Occipital lobe (tissue), 2 donors: ENCODE results near the gene SCYGR3. TPM values are rescaled to one million over a fixed set of nuclear protein-coding genes. Genes with fewer than 3 reads are reported as not detected.

Source experiments
- DNase-seq: peaks from one replicate; lab custom pipeline; 2025; lab: John Stamatoyannopoulos, UW
- total RNA-seq: library from RNA; depleted of rRNA; stranded (reverse); fragments of >200 nt; gene quantifications from one replicate; pipeline ENCODE4 v1.2.3, GENCODE V29; 2014

SCYGR3 gene
- not detected for total RNA-seq

DNA sequence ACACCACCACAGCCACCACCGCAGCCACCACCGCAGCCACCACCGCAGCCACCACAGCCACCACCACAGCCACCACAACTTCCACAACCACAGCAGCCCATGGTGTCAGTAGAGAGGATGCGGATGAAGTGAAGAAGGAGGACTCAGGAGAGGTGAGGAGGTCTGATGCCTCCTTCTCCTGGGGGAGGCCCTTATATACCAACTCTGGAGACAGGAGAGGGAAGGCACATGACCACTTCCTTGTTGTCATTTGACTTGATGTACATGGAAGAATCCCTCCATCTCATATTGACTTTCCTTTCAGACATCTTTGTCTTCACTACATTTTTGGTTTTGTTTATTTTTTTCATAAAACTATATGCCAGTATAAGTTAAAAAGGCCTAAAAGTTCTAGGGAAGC is at the start of gene SCYGR3:
SCYGR3 (minus strand) TSS at position 101 of the 400 bp plus-strand sequence; CDS start at position 101, 0 bp downstream.
- no peak for DNase-seq

- DNase-seq = no peak
Observed at GRCh38 chr2:227661827-227662226, 47.2 kb upstream of the SCYGR3 start.

DNA sequence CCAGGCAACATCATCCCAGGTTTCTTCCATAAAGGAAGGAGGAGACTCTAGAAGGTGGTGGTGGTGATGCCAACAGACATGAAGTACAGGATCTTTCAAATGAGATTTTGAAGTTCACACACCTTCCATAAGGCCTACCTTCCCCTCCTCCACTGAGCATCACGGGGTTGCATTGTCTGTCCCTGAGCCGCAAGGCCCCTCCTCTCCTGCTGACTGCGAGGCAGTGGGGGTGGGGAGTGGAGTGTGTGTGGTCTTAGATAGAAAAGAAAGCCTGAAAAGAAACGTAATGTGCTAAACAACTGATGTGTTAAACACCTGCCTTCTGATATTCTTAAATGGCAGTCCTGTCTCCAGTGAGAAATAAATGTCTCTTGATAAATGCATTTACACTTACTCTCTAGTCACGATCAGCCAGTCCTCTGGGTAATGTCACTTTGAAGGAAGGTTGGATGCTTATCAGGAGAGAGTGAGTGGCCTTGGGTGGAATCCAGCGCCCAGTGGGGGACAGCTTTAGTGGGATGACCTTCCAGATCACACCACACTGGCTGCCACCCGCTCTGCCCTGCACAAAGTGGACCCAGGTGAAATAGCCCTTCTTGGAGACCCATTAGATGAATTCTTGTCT is 46.5 kb upstream of the SCYGR3 start:
- DNase-seq = no peak

- no peak for DNase-seq
Observed at GRCh38 chr2:227657199-227657845, 42.7 kb upstream of the SCYGR3 start.

DNA sequence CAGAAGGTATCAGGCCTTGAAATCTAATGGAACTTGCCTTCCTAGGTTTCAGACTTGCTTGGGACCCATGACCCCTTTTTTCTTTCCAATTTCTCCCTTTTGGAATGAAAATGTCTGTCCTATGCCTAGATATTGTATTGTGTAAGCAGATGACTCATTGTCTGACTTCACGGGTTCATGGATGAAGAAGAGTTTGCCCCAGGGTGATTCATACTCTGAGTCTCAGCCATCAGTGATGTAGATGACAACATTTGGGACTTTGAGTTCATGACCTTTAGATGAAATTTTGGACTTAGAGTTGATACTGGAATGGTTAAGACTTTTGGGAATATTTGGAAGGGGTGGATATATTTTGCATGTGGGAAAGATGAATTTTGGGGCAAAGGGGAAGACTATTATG is 40.8 kb upstream of the SCYGR3 start:
- DNase-seq = no peak

DNA sequence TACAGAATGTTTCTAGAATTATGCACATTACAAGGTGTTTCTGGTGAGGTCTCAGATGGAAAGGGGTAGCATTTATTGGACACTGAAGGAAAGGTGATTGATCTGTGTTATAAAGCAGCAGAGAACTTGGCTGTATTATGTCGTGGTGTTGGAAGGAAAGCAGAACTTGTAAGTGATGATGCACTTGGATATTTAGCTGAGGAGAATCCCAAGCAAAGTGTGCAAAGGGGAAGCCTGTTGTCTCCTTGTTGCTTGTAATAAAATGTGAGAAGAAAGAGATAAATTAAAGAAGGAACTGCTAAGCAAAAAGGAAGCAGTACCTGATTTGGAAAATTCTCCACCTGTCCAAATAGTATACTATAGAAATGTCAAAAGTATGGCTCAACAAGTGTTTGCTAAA is 39.8 kb upstream of the SCYGR3 start:
- DNase-seq = no peak

- no peak for DNase-seq
Observed at GRCh38 chr2:227653419-227653818, 38.8 kb upstream of the SCYGR3 start.

GRCh38 chr2:227643990-227644551 is 29.4 kb upstream of the SCYGR3 start:
- no peak for DNase-seq

DNA sequence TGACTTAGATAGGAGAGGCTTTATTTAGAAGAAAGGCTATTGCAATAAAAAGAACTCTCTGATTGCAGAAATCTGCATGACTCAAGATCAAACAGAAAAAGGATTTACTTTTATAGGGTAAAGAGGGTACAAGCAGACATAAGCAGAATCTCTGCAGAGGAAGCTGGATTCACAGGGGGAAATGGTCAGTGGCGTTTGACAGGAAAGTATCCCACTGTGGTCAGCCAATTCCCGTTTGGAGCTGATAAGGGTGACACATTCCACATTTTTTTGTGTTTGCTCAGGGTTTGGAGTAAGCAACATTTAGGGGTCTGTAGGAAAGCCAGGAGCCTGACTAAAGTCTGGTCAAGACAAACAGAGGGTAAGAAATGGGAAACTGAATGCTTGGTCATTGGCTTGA is 28.0 kb upstream of the SCYGR3 start:
- DNase-seq = no peak

- DNase-seq = no peak
Observed at GRCh38 chr2:227634201-227634600, 19.6 kb upstream of the SCYGR3 start.

DNA sequence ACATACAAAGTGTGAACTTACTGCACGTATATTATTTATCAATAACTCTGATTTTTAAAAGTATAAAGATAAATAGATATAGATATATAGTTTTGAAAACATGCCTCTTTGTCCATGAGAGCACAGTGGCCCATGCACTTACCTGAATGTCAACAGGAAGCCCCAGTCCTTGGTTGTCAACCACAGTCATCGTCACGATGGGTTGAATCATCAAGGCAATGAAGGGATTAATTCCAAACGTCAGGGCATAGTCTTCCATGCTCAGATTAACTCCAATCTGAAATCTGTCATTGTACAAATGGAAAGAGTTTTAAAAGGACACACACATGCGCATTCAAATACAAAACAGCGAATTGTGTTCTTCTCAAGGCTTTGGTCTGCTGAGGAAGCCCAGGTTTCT is 18.2 kb upstream of the SCYGR3 start:
- no peak for DNase-seq

- DNase-seq = no peak
Observed at GRCh38 chr2:227630322-227630721, 15.7 kb upstream of the SCYGR3 start.

GRCh38 chr2:227629435-227629834 is 14.8 kb upstream of the SCYGR3 start:
- DNase-seq = no peak

DNA sequence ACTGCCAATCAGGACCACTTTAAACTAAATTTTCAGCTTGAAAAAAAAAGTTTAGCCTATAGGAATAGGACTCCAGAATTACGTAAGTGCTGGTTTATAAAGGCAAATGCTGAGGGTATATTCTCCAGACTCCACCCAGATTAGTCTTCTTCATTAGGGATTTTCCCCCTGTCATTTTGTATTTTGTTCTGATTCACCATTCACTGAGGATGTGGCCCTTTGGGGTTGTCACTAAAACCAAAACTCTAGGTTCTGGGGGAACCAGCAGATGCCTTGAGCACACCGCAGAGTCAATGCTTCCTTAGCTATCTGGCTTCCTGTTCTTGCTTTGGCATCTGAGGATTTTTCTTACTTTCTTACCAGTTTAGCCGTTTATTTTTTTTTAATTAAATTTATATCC is 13.1 kb upstream of the SCYGR3 start:
- DNase-seq = no peak

- no peak for DNase-seq
Observed at GRCh38 chr2:227626580-227627151, 12.0 kb upstream of the SCYGR3 start.

DNA sequence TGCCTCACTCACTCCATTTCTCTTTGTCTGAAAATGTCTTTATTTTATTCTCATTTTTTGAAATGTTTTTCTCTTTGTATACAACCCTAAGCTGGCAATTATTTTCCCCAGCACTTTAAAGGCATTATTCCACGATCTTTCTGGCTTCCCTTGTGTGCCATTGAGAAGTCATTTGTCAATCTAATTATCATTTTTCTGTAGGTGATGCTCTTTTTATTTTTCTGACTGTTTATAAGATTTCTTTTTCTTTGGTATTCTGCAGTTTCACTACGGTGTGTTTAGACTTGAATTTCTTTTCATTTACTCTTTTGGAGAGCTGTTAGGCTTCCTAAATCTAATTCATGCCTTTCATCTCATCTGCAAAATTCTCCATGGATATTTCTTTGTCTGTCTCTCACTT is 10.8 kb upstream of the SCYGR3 start:
- DNase-seq = no peak

- DNase-seq = no peak
Observed at GRCh38 chr2:227623226-227623625, 8.6 kb upstream of the SCYGR3 start.

- no peak for DNase-seq
Observed at GRCh38 chr2:227617316-227618230, 2.9 kb upstream of the SCYGR3 start, which contains the start of gene SCYGR4. TSS of gene SCYGR4 (plus strand) at chr2:227617498. CDS start at chr2:227617498, 0 bp downstream.

DNA sequence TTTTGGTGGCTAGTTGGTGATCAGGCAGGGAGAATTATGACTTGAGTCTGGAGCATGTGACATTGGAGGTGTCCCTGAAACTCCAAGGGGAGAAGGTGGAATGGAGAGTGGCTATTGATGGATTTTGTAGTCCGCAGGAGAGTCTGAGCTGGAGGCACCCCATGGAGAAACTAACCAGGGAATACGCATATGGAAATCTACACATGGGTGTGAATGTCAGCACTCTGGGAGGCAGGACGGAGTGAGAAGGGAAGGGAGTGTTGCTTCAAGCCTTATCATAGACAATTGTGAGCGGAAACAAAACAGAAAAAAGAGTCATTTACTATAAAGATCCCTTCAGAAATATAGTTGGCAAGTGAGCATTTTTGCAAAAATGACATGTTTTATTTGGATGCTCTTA is 2.0 kb upstream of the SCYGR3 start:
- no peak for DNase-seq

GRCh38 chr2:227615906-227616305 is 1.3 kb upstream of the SCYGR3 start:
- DNase-seq = no peak

- DNase-seq = no peak
Observed at GRCh38 chr2:227615181-227615580, 541 bp upstream of the SCYGR3 start.

DNA sequence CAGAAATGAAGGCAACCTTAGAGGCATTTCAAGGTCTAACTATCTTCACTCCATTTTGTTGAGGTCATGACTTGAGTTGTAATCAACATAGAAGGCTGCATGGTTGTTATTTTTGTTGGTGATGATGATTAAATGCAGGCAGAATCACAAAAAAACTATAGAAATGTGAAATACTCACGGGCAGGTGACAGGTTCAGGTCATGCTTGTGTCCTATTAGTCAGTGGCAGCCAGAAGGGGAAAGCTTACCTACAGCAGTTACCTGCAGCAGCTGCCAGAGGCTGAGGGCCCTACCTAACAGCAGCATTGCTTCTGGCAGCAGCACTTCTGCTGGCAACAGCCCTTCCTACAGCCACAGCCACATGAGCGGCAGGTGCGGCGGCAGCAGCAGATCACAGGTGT is 394 bp downstream of the SCYGR3 start:
- DNase-seq = no peak
